Endothelial cell of hepatic sinusoid (primary cell): Measurements from ENCODE around the gene HK3.

ENCODE experiments used
- in situ Hi-C: cut with HindIII; loops from 2 replicates; pipeline ENCODE4 v1.10.0; 2017; ENCODE audit warnings: low sequenced_read_pairs

HK3 gene

GRCh38 chr5:176886336-176887251 is 12.6 kb downstream of the HK3 start:
- in situ Hi-C loops, result no loop called here

- in situ Hi-C loops, result no loop called here
These were observed 14.6 kb downstream of the HK3 start for GRCh38 chr5:176884571-176884890.

GRCh38 chr5:176883700-176884570 is 15.2 kb downstream of the HK3 start:
- in situ Hi-C loops, result no loop called here

GRCh38 chr5:176882567-176882903 is 16.6 kb downstream of the HK3 start:
- in situ Hi-C loops, result no loop called here

- in situ Hi-C loops, result no loop called here
These were observed 17.2 kb downstream of the HK3 start for GRCh38 chr5:176881816-176882566.

- in situ Hi-C loops, result no loop called here
These were observed 18.0 kb downstream of the HK3 start for GRCh38 chr5:176881021-176881749.

- in situ Hi-C loops, result no loop called here
These were observed 18.7 kb downstream of the HK3 start for GRCh38 chr5:176880366-176881020.

- in situ Hi-C loops, result no loop called here
These were observed 19.3 kb downstream of the HK3 start for GRCh38 chr5:176879663-176880361.

GRCh38 chr5:176878906-176879662 is 20.1 kb downstream of the HK3 start:
- in situ Hi-C loops, result no loop called here

- in situ Hi-C loops, result no loop called here
These were observed 20.7 kb downstream of the HK3 start for GRCh38 chr5:176878463-176878862.

- in situ Hi-C loops, result no loop called here
These were observed 21.3 kb downstream of the HK3 start for GRCh38 chr5:176877793-176878331.

GRCh38 chr5:176876506-176877431 is 22.4 kb downstream of the HK3 start:
- in situ Hi-C loops, result no loop called here

- in situ Hi-C loops, result no loop called here
These were observed 23.2 kb downstream of the HK3 start for GRCh38 chr5:176875783-176876505.

- in situ Hi-C loops, result no loop called here
These were observed 24.1 kb downstream of the HK3 start for GRCh38 chr5:176875014-176875550.

GRCh38 chr5:176874198-176874780 is 24.9 kb downstream of the HK3 start:
- in situ Hi-C loops, result no loop called here

- in situ Hi-C loops, result no loop called here
These were observed 25.5 kb downstream of the HK3 start for GRCh38 chr5:176873541-176874172.
